Effector memory CD8-positive, alpha-beta T cell (primary cell): ENCODE data around the gene PPP2R5D.

Experiments
- ATAC-seq: fragments of 150-1000 bp; cut with Tn5 transposase; replicated peaks from 2 replicates; pipeline ENCODE4 v1.10.0; 2021; ENCODE audit warnings: mild to moderate bottlenecking, moderate library complexity
- DNase-seq, 3 experiments: peaks; one replicate each; pipeline ENCODE4 v3.0.0; 2021
- H3K27ac Mint-ChIP-seq, 2 donors: one replicate each; pipeline ENCODE4 v1.8.0; 2022; ENCODE audit warnings: mild to moderate bottlenecking in 2 of 2, mixed read lengths in 2 of 2, moderate library complexity in 2 of 2
- H3K27me3 Mint-ChIP-seq, 2 donors: one replicate each; pipeline ENCODE4 v1.8.0; 2022; ENCODE audit warnings: mixed read lengths in 2 of 2
- H3K36me3 Mint-ChIP-seq: one replicate; pipeline ENCODE4 v1.8.0; 2022; ENCODE audit warnings: mild to moderate bottlenecking, moderate library complexity, mixed read lengths; ENCODE audit not compliant: insufficient read depth
- H3K4me1 Mint-ChIP-seq, 2 donors: one replicate each; pipeline ENCODE4 v1.8.0; 2022; ENCODE audit warnings: low read depth in 2 of 2, mixed read lengths in 2 of 2
- H3K4me3 Mint-ChIP-seq, 2 donors: one replicate each; pipeline ENCODE4 v1.8.0; 2022; ENCODE audit warnings: mild to moderate bottlenecking in 2 of 2, mixed read lengths in 2 of 2, moderate library complexity in 2 of 2
- H3K9me3 Mint-ChIP-seq, 2 donors: one replicate each; pipeline ENCODE4 v1.8.0; 2022; ENCODE audit warnings: mixed read lengths in 2 of 2

Gene PPP2R5D

DNA sequence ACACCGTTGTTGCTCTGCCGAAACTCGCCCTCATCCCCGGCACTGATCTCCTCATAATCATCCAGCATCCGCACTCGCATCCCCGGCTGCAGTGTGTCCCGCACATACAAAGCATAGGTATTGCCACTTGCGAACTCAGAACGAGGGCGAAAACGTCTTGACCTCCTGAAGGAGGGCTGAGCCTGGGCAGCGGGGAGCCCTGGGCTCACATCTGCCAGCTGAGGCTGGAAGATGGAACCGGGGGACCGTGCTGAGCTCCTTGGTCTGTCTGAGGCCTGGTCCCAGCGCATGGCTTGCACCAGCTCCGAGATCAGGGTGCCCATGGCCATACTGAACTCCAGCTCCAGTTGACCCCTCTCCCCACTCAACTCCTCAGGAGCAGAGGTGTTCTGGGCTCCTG lies 66.6 kb downstream of the PPP2R5D start:
- DNase-seq: no peak
- H3K4me3 Mint-ChIP-seq: no peak overlapping the region

DNA sequence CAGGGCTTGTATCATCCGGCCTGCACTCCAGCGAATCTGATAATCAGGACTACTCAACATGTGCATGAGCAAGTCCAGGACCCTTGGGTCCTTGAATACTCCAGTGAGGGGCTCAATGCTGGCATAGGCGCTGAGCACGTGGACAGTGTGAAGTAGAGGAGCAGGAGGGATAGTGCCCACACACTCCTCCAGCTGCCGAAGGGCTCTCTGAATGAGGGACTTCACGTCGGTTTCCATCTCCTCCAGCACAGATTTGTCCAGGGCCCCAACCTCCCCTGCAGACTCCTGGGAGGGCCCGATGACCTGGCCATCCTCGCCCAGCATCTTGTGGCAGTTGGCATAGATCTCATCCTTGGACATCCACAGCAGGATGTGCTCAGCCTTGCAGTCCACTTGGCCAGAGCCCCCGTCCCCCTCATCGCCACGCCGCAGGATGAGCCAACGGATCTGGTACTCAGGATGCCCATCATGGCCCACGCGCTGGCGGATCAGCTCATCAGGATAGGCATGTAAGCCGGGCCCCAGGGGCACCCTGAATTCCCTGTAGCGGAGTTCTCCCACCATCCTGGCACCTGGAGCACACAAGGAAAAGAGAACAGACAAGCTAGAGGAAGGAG lies 68.0 kb downstream of the PPP2R5D start:
- no peak for DNase-seq
- no peak for ATAC-seq
- peaks cover 30 to 38% of the 10 kb centered on the region in 2 donors for H3K4me1 Mint-ChIP-seq
- H3K27me3 Mint-ChIP-seq: no peaks in the 10 kb centered on the region
- H3K4me3 Mint-ChIP-seq: peak overlapping the region; percentile 89 to 93
- H3K27ac Mint-ChIP-seq: peak overlapping the region; percentile 95
- no peaks in the 10 kb centered on the region for H3K9me3 Mint-ChIP-seq
- H3K36me3 Mint-ChIP-seq: peaks cover 48% of the 10 kb centered on the region

More for the DNA sequence above, 66.6 kb downstream of the PPP2R5D start:
- H3K27me3 Mint-ChIP-seq: no peaks in the 10 kb centered on the region
- H3K27ac Mint-ChIP-seq: peak overlapping the region; percentile 1 to 95
- peaks cover 30 to 38% of the 10 kb centered on the region in 2 donors for H3K4me1 Mint-ChIP-seq
- H3K36me3 Mint-ChIP-seq: peaks cover 39% of the 10 kb centered on the region
- ATAC-seq: no peak
- no peaks in the 10 kb centered on the region for H3K9me3 Mint-ChIP-seq

DNA sequence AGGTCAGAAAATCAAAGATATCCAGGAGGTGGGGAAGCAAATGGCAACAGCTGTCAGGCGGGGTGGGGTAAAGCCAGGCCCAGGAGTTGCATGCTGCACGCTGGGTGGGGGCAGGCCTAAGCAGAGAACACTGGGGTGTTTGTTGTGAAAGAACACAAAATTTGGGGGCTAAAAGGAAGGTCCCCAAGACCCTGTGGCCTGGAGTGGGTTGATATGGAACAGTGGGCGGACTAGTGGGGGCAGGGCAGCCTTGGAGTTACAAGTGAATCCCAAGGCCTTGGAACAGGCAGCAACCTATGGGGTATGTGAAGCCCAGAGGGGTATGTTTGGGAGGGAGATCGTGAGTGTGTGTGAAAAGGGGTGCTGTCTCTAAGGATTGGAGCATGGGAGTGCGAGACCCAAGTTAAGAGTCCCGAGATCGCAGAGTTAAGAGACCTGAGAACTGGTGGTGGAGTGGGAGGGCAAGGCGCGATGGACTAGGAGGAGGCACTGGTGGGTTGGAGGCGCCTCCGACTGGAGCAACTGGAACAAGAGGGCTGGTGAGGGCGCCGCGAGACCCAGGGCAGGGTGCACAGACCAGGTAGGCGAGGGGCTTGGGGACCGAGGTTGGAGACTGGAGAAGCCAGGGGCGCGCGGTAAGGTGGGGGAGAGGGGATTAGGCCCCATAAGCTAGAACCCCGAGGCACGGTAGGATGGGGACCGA lies 68.6 kb downstream of the PPP2R5D start:
- H3K4me1 Mint-ChIP-seq: peaks cover 31 to 38% of the 10 kb centered on the region in 2 donors
- H3K36me3 Mint-ChIP-seq: peaks cover 53% of the 10 kb centered on the region
- no peaks in the 10 kb centered on the region for H3K9me3 Mint-ChIP-seq
- DNase-seq (no peak), ATAC-seq (peak; percentile 16)
- H3K27ac Mint-ChIP-seq: peak overlapping the region; percentile 95
- peak overlapping the region; percentile 89 to 93 for H3K4me3 Mint-ChIP-seq
- H3K27me3 Mint-ChIP-seq: no peaks in the 10 kb centered on the region

DNA sequence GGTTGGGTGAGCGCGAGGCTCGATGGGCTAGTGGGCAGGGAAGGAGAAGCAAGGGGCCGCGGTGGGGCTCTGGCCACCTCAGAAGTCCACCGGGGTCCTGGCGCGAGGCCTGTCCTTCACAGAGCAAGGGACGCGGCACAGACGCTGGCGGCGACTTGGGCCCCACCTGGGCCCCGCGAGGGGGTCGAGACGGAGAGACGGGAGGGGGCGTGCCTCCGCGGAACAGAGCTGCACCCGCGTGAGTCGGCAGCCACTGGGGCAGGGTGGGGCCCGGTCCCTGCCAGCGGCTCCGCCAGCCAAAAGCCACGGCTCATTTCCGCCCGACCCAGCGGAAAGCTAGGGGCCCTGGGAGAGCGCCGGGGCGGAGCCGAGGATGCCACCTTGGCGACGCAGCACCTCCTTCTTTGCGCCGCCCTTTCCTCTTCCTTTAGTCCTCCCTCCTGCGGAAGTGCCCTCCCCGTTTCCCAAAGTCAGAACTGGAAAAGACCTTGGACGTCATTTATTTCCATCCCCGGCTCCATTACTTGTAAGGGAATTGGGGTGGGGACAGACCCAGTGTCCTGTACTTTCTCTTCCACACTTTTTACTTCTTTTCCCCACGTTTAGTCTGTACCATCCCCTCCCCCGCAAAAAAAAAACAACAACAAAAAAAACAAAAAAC lies 69.3 kb downstream of the PPP2R5D start, which contains the start of gene CUL7:
CUL7 (minus strand) TSS at position 307 of the 661 bp plus-strand sequence. CDS start 1,063 bp downstream, outside the sequence.
- ATAC-seq (peak; percentile 99), DNase-seq (peak; percentile 81 to 83 (median 82))
- Mint-ChIP-seq H3K4me1 (peaks cover 37 to 43% of the 10 kb centered on the region in 2 donors), H3K36me3 (peaks cover 56% of the 10 kb centered on the region), H3K27ac (peak within 1 kb of the TSS; percentile 95), H3K9me3 (no peaks in the 10 kb centered on the region), H3K27me3 (no peaks in the 10 kb centered on the region), H3K4me3 (peak within 1 kb of the TSS; percentile 89 to 93)

DNA sequence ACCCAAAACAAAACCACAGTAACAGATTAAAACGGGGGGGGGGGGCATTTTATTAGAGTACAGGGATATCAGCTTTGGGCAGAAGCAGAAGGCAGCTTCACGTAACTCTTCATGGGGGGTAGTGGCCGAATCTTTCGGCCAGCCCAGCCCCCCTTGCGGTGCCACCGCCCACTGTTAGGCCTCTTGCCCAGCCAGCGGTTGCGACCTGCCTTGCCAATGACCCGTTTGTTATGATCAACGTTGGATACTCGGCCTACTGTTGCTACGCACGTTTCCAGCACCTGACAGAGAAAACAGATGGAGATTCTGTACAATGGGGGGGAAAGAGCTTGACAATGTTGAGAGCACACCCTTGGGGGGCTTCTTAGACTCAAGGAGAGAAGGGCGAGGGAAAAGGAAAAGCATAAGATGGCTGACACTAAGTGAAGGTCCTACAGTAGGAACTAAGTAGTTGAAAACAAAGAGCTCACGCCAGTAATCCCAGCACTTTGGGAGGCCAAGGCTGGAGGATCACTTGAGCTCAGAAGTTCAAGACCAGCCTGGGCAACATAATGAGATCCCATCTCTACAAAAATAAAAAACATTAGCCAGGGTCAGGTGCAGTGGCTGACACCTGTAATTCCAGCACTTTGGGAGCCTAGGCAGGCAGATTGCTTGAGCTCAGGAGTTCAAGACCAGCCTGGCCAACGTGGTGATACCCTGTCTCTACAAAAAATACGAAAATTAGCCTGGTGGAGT lies 70.0 kb downstream of the PPP2R5D start:
- no peak for ATAC-seq
- Mint-ChIP-seq H3K36me3 (peaks cover 52% of the 10 kb centered on the region), H3K4me1 (peaks cover 40 to 50% of the 10 kb centered on the region in 2 donors), H3K4me3 (peak overlapping the region; percentile 89 to 93), H3K27ac (peak overlapping the region; percentile 95), H3K27me3 (no peaks in the 10 kb centered on the region), H3K9me3 (no peaks in the 10 kb centered on the region)
- no peak for DNase-seq

DNA sequence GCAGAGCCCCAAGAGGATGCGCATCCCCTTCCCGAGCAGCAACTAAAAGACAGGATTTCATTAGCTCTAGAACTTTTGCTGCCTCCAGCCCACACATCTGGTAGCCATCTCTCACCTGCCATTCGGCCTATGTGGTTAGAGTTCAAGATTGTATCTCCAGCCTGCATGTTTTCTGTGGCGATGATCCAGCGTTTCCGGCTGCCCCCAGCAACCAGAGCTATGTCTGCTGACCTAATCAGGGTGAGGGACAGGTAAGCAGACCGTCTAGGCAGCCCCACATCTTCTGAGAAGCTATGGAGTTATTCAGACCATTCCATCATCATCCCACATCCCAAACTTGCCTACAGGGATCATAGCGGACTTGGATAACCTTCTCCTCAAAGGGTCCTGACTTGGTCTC lies 71.6 kb downstream of the PPP2R5D start:
- Mint-ChIP-seq H3K27ac (no peak overlapping the region), H3K4me1 (peaks cover 41 to 48% of the 10 kb centered on the region in 2 donors), H3K36me3 (peaks cover 56% of the 10 kb centered on the region)

DNA sequence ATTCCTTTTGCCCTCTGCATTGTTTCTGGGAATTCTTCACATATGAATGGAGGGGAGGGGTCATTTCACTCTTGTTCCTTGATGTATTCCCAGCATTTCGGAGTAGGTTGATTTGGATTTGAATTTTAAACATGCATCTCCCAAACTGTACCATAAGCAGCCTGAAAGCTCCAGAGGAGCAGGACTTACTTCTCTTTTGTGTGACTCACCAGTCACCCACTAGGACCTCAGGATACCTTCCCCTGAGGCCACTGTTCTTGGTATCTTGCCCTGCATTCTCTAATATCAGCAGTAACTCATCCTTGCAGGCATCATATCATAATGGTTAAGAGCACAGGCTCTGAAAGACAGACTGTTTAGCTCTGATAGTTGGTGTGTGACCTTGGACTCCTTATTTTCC lies 74.2 kb downstream of the PPP2R5D start:
- Mint-ChIP-seq H3K9me3 (no peaks in the 10 kb centered on the region), H3K4me3 (peak overlapping the region; percentile 93 to 95), H3K4me1 (peaks cover 26% of the 10 kb centered on the region in 2 donors), H3K27me3 (no peaks in the 10 kb centered on the region), H3K36me3 (peaks cover 55% of the 10 kb centered on the region), H3K27ac (peak overlapping the region; percentile 97 to 99)
- ATAC-seq: no peak
- no peak for DNase-seq

More for the DNA sequence above, 71.6 kb downstream of the PPP2R5D start:
- Mint-ChIP-seq H3K9me3 (no peaks in the 10 kb centered on the region), H3K4me3 (no peak overlapping the region), H3K27me3 (no peaks in the 10 kb centered on the region)
- DNase-seq (no peak), ATAC-seq (no peak)

DNA sequence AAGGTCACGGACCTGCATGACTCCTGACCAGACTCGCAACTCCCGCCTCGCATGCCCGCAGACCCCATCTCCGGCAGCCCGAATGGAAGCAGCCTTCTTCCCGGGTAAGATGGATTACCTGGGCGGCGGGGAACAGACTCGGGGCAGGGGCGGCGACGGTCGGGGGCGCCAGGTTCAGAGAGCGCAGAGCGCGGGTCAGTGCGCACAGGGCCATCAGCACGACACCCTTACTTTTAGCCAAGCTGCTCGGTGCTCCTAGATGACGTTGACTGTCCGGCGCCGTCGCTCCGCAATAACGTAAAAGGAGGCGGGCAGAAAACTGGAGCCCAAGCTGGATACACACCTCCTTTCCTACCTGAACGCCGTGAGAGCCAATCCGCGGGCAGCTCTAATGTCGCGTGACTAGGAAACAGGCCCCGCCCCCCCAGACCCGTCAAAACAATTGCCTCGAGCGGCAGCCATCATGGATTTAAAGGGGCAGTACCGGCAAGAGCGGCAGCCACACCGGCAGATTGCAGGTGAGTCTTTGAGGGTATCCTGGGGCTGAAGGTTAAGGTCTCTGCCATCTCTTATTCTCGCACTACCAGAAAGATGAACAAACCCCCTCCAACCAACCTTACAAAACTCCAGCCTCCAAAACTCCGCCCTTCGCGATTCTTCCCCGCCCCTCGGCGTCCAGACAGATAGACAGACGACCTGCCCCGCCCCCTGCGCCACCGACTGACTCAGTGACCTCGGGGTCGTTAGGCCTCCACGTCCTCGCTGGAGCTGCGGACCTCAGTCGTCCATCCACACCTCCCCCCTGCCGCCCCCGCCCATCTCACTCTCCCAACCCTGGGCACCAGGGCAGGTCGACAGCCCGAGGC lies 75.0 kb downstream of the PPP2R5D start, which contains the start of the genes KLC4 and MRPL2:
KLC4 (plus strand) TSS at position 464 of the 866 bp plus-strand sequence. CDS start 1,705 bp downstream, outside the sequence.
MRPL2 (minus strand) TSS at position 267 of the 866 bp plus-strand sequence; CDS start at position 214, 53 bp downstream.
- peaks cover 50% of the 10 kb centered on the region for H3K36me3 Mint-ChIP-seq
- peak within 1 kb of the TSS; percentile 97 to 99 for H3K27ac Mint-ChIP-seq
- H3K27me3 Mint-ChIP-seq: no peaks in the 10 kb centered on the region
- ATAC-seq: peak; percentile 95
- H3K4me3 Mint-ChIP-seq: peak within 1 kb of the TSS; percentile 93 to 95
- H3K9me3 Mint-ChIP-seq: no peaks in the 10 kb centered on the region
- H3K4me1 Mint-ChIP-seq: peaks cover 19% of the 10 kb centered on the region in 2 donors
- DNase-seq: peak; percentile 95 to 98 (median 95)

DNA sequence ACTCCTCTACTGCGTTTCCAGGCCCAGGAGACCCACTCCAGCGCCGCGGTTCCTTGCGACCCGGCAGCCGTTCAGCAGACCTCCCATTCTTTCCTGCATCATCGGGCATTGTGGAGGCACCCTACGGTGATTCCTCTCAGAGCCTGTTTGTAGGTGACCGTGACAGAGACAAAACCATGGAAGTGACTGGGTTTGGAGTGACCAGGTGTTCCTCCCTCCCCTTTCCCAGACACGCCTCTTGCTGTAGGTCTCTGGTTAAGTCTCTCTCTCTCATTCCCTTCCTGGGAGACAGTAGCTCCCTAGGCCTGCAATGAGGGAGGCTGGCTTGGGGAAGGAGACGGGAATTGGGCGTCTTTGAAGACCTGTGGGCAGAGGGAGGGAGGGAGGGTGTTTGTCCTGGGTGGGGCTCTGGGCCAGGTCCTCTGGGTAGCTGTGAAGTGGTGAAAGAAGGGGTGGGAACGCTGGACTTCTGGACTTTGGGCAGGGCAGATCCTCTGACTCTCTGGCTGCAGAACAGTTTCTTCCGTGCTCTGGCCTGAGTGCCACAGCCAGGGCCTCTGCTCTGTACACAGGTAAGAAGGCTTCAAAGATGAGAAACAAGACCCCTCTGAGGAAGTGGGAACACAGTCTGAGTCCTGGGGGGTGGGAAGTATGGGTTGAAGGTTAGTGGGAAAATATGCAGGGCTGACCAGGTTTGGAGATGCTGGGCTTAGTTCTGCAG lies 75.8 kb downstream of the PPP2R5D start:
- peaks cover 18 to 19% of the 10 kb centered on the region in 2 donors for H3K4me1 Mint-ChIP-seq
- H3K27me3 Mint-ChIP-seq: no peaks in the 10 kb centered on the region
- H3K9me3 Mint-ChIP-seq: no peaks in the 10 kb centered on the region
- peaks cover 47% of the 10 kb centered on the region for H3K36me3 Mint-ChIP-seq
- ATAC-seq (no peak), DNase-seq (no peak)
- H3K27ac Mint-ChIP-seq: peak overlapping the region; percentile 97 to 99
- peak overlapping the region; percentile 93 to 95 for H3K4me3 Mint-ChIP-seq

DNA sequence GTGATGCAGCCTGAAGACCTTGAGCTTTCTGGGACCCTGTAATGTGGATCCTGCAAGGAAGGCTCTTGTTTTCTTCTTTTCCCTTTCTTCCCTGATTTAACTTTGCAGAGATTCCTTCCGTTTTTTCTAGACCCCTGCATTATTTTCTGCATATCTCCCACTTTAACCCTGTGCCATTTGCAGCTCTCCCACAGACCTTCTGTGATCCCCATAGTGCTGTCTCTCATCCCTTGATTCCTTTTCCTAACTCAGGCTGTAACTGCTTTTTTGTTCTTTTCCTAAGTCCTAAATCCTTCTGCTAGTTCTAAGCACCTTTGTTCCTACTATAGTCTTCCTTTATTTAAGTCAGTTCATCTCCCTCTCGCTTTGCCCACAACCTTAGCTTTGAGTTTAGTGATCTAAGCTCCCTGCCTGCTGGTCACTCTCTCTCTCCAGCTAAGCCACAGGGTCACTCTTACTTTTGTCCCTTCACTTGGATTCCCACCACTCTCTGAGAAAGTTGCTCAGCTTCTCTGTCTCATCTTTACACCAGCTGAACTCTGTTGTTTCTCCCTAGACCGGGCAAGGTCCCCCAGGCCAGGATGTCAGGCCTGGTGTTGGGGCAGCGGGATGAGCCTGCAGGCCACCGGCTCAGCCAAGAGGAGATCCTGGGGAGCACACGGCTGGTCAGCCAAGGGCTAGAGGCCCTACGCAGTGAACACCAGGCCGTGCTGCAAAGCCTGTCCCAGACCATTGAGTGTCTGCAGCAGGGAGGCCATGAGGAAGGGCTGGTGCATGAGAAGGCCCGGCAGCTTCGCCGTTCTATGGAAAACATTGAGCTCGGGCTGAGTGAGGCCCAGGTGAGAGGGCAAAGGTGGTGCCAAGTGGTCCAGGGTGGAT lies 76.6 kb downstream of the PPP2R5D start:
- DNase-seq (no peak), ATAC-seq (no peak)
- H3K4me1 Mint-ChIP-seq: peaks cover 18 to 19% of the 10 kb centered on the region in 2 donors
- H3K27ac Mint-ChIP-seq: peak overlapping the region; percentile 59 to 99
- H3K36me3 Mint-ChIP-seq: peaks cover 49% of the 10 kb centered on the region
- H3K4me3 Mint-ChIP-seq: peak overlapping the region; percentile 93 to 95
- H3K27me3 Mint-ChIP-seq: no peaks in the 10 kb centered on the region
- H3K9me3 Mint-ChIP-seq: no peaks in the 10 kb centered on the region

DNA sequence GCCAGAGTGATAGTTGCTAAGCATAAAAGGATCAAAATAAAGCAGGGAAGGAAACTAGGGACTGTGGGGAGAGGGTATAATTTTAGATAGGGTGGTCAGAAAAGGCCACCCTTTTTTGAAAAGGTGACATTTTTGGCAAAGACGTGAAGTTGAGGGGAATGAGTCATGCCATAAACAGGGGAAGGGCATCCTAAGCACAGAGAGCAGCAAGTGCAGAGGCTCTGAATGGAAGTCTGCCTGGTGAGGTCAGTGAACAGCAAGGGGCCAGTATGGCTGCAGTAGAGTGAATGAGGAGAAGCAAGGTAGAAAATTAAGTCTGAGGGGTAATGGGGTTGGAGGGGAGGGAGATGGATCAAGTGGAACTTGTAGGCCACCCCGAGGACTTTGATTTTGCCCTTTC lies 77.5 kb downstream of the PPP2R5D start:
- Mint-ChIP-seq H3K27me3 (no peaks in the 10 kb centered on the region), H3K9me3 (no peaks in the 10 kb centered on the region), H3K4me3 (no peak overlapping the region), H3K4me1 (peaks cover 18 to 19% of the 10 kb centered on the region in 2 donors), H3K36me3 (peaks cover 44% of the 10 kb centered on the region), H3K27ac (no peak overlapping the region)
- ATAC-seq: no peak
- no peak for DNase-seq
